Thyroid gland (tissue), 4 donors: Measurements from ENCODE around the gene LHPP.

Experiments used
- CTCF ChIP-seq, 6 experiments: fragments of 200-600 bp in 3 of 6; fragments of 450-650 bp in 3 of 6; sonication (generic) in 3 of 6; IDR thresholded peaks; one replicate each; pipeline ENCODE4 v1.5.1; 2016 to 2019; ENCODE audit warnings: antibody characterized with exemption in 6 of 6, mild to moderate bottlenecking in 2 of 6, inconsistent platforms in 1 of 6, moderate library complexity in 1 of 6
- POLR2A ChIP-seq, 2 donors: fragments of 450-650 bp; IDR thresholded peaks; one replicate each; pipeline ENCODE4 v1.6.1; 2017; ENCODE audit warnings: antibody characterized with exemption in 2 of 2, mild to moderate bottlenecking in 2 of 2, moderate library complexity in 1 of 2

GRCh38 chr10:124546055-124546369, 84.4 kb downstream of the LHPP start:
- no peak for TF ChIP-seq CTCF (IDR thresholded peaks at IDR 0.05)
- TF ChIP-seq POLR2A (IDR thresholded peaks at IDR 0.05): no peak
